ENCODE measurements around the gene MEX3D.

MEX3D gene

GRCh38 chr19:1568320-1569019 is at the start of gene MEX3D:
Gene MEX3D, minus strand, starts transcription at chr19:1568325. Its CDS starts 267 bp downstream, at chr19:1568058.
- DNase-seq (ENCODE audit: insufficient read length, low spot score) (peak; percentile 100), FAIRE-seq (no peak)

- no peak for DNase-seq (ENCODE audit: insufficient read length, low spot score)
- FAIRE-seq: no peak
Observed at GRCh38 chr19:1616875-1617274, 48.8 kb upstream of the MEX3D start.

GRCh38 chr19:1616396-1616795 is 48.3 kb upstream of the MEX3D start:
- DNase-seq (ENCODE audit: insufficient read length, low spot score) (no peak), FAIRE-seq (no peak)

- DNase-seq (ENCODE audit: insufficient read length, low spot score) (no peak), FAIRE-seq (no peak)
Observed at GRCh38 chr19:1615156-1615765, 47.1 kb upstream of the MEX3D start.

GRCh38 chr19:1613808-1614570 is 45.9 kb upstream of the MEX3D start:
- no peak for DNase-seq (ENCODE audit: insufficient read length, low spot score)
- no peak for FAIRE-seq

- FAIRE-seq (no peak), DNase-seq (ENCODE audit: insufficient read length, low spot score) (no peak)
Observed at GRCh38 chr19:1613146-1613545, 45.0 kb upstream of the MEX3D start.

GRCh38 chr19:1612114-1613086 is 44.3 kb upstream of the MEX3D start:
- DNase-seq (ENCODE audit: insufficient read length, low spot score) (no peak), FAIRE-seq (no peak)

- no peak for DNase-seq (ENCODE audit: insufficient read length, low spot score)
- no peak for FAIRE-seq
Observed at GRCh38 chr19:1611353-1611752, 43.2 kb upstream of the MEX3D start.

GRCh38 chr19:1610579-1610978 is 42.5 kb upstream of the MEX3D start:
- FAIRE-seq (no peak), DNase-seq (ENCODE audit: insufficient read length, low spot score) (no peak)

- DNase-seq (ENCODE audit: insufficient read length, low spot score) (no peak), FAIRE-seq (no peak)
Observed at GRCh38 chr19:1609680-1610474, 41.8 kb upstream of the MEX3D start.

GRCh38 chr19:1609103-1609396 is 40.9 kb upstream of the MEX3D start:
- no peak for DNase-seq (ENCODE audit: insufficient read length, low spot score)
- no peak for FAIRE-seq

- FAIRE-seq (no peak), DNase-seq (ENCODE audit: insufficient read length, low spot score) (no peak)
Observed at GRCh38 chr19:1608359-1609102, 40.4 kb upstream of the MEX3D start.

GRCh38 chr19:1606138-1606651 is 38.1 kb upstream of the MEX3D start:
- FAIRE-seq: no peak
- DNase-seq (ENCODE audit: insufficient read length, low spot score): no peak

- peak; percentile 97 for DNase-seq (ENCODE audit: insufficient read length, low spot score)
- FAIRE-seq: peak; percentile 95
Observed at GRCh38 chr19:1605236-1606137, 37.4 kb upstream of the MEX3D start, which contains the start of gene UQCR11. Gene UQCR11, minus strand, starts transcription at chr19:1605462. Its CDS starts 53 bp downstream, at chr19:1605409.

- no peak for FAIRE-seq
Observed at GRCh38 chr19:1602091-1602707, 34.1 kb upstream of the MEX3D start.

GRCh38 chr19:1601613-1602064 is 33.5 kb upstream of the MEX3D start:
- no peak for DNase-seq (ENCODE audit: insufficient read length, low spot score)
- FAIRE-seq: no peak

More at GRCh38 chr19:1602091-1602707, 34.1 kb upstream of the MEX3D start:
- no peak for DNase-seq (ENCODE audit: insufficient read length, low spot score)

GRCh38 chr19:1599460-1599846 is 31.3 kb upstream of the MEX3D start:
- DNase-seq (ENCODE audit: insufficient read length, low spot score) (no peak), FAIRE-seq (no peak)
